NCI-H1105 treated with DMSO at 0.1 percent for 48 hours (cell line): ENCODE measurements around the gene DCHS1.
A peak's percentile ranks its signal among the peaks of the same experiment; 100 is the strongest.

Experiments used
- DNase-seq: peaks from one replicate; lab custom pipeline; 2025; lab: John Stamatoyannopoulos, UW

Gene DCHS1

DNA sequence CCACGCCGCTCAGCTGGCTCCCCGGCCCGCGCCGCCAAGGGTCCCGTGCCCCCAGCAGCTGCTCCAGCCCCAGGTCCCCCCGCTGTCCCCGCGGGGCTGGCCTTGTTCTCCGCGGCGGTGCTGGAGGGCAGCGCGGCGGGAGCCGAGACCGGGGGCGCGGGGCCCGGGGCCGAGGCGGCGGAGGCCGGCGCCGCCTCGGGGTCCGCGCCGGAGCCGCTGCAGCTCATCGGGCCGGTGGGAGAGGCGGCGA lies 43.7 kb downstream of the DCHS1 start:
- no peak for DNase-seq

DNA sequence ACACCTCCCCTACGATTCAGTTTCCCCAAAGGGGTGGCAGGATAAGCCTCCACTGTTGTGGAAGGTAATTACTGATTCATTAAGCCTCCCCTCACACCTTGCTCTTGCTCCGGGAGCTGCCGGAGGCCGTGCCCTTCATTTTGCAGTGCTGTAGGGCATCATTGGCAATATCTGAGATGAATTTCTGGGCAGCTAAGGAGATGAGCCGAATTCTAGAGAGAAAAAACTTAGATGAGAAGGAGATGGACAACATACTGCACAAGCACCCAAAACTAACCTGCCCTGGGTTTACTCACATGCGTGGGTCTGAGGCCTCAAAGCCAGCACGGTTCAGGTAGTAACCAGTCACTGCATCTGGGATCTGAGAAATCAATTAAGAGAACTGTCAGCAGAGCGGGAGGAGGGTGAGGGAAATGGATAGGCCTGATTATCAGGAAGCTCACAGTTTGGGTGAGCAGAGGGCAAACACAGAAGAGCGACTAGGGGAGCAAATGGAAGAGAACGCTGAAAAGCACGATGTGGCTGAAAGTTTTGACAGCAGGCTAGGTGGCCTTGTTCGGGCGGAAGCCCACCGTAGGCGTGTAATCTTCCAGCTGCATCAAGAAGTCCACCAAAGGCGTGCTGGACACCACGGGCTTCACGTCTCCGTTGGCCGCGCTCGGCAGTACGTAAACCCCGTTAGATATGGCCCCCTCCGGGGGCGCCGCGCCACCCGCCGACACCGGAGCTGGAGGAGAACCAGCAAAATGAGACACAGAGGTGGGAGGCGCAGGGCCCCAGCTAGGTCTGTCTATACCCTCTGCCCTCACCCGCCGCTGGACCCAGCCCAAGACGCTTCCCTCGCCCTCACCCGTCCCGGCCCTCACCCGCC lies 44.3 kb downstream of the DCHS1 start:
- no peak for DNase-seq

DNA sequence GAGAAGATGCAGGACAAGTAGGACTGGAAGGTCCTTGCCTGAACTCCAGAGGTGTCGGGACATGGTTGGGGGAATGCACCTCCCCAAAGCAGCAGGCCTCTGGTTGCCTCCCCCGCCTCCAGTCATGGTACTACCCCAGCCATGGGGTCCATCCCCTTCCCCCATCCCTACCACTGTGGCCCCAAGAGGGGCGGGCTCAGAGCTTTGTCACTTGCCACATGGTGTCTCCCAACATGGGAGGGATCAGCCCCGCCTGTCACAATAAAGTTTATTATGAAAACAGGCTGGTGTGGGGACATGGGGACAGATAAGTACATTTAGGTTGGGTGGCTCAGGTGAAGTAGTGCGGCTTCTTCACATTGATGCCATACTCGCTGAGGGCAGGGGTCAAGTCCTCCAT lies 45.0 kb downstream of the DCHS1 start:
- DNase-seq = no peak

DNA sequence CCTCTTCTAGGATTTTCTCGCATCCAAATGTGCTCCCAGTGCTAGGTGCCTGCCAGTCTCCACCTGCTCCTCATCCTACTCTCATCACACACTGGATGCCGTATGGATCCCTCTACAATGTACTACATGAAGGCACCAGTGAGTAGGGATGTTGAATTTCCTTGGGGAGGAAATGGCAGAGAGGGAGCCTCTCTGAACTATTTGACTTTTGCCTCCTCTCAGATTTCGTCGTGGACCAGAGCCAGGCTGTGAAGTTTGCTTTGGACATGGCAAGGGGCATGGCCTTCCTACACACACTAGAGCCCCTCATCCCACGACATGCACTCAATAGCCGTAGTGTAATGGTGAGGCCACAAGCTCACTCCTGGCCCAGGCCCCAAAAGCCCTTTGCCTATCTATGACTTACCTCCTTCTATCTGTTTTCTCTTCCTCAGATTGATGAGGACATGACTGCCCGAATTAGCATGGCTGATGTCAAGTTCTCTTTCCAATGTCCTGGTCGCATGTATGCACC lies 46.0 kb downstream of the DCHS1 start:
- no peak for DNase-seq

DNA sequence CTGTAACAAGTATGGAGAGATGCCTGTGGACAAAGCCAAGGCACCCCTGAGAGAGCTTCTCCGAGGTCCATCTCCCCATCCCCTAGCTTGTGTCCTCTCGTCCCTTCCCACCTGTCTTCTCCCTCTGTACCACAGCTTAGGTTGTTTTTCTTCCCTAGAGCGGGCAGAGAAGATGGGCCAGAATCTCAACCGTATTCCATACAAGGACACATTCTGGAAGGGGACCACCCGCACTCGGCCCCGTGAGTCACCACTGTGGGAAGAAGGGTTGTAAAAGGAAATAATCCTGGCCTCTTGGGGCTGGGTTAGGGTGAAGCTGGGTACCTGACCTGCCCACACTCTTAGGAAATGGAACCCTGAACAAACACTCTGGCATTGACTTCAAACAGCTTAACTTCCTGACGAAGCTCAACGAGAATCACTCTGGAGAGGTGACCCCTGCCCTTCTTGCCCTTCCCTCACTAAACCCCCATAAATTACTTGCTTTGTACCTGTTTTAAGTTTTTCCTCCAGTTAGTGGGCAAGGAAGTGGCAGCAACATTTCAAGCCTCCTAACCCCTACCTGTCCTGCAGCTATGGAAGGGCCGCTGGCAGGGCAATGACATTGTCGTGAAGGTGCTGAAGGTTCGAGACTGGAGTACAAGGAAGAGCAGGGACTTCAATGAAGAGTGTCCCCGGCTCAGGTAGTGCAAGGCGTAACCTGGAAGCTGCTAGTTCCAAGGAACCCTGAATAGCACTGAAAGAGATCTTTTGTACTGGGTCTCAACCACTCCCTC lies 46.7 kb downstream of the DCHS1 start:
- DNase-seq = no peak

DNA sequence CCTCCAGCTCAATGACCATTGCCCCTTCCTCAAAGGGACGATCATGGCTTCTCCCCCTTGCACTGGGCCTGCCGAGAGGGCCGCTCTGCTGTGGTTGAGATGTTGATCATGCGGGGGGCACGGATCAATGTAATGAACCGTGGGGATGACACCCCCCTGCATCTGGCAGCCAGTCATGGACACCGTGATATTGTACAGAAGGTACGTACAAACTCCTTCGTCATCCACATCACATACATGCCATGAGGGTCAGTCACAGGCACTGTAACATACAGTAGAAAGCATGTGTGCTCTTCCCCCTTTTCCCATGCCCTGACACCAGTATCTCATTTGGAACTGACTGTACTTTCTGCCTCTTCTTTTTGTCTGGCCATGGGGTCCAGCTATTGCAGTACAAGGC lies 47.6 kb downstream of the DCHS1 start:
- no peak for DNase-seq

DNA sequence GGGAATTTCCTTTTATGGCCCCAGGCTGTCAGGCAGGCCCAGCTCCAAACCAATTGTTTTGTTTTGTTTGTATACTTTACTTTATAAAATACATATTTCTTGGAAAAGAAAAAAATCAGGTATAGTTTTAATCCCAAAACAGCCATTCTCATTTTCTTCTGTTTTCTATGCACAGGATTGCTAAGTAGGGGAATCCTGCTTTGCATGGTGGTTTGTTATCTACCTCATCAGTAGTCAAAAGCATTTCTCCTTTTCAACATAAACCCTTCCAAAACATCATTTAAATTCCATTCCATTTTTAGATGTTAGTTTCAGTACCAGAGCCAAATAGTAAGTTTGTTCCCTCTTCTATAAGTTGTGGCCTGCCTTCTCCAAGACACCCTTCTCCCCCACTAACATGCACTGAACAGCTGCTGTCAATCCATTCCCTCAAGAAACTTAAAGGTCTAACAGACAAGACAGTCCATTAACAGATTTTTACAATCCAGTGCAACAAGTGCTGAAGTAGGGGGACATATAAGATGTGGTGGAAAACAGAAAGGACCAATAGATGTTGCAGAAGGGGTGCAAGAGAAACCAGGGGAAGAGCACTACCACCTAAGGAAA lies 48.3 kb downstream of the DCHS1 start:
- no peak for DNase-seq

DNA sequence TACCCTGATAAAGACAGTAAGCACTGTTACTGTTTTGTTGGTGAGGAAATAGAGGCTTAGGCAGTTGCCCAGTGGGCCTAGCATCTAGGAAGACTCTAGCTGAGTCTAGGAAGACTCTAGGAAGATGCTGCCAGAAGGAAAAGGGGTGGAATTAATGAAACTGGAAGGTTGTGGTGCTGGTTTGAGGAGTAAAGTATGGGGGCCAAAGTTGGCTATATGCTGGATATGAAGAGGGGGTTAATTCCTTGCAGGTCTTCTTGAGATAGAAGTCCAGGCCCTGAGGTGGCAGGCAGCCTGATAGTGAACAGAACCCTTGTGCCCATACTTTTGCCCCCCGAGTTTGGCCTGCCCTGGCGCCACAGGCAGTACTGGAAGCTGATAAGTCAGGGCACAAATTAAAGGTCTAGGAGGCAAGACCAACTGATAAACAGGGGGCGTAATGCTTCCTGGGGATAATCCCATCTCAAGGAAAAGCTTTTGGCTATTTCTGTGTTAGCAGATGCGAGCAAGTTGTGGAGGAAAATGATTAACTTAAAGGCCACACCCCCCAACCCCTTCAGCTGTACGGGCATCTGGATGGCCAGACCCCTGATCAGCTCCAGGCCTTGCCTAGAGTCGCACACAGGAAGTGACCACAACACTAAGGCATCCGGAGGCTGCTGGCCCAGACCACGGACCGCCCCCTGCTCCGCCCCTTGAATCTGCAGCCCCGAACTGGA lies 49.0 kb downstream of the DCHS1 start:
- peak; percentile 31 for DNase-seq

DNA sequence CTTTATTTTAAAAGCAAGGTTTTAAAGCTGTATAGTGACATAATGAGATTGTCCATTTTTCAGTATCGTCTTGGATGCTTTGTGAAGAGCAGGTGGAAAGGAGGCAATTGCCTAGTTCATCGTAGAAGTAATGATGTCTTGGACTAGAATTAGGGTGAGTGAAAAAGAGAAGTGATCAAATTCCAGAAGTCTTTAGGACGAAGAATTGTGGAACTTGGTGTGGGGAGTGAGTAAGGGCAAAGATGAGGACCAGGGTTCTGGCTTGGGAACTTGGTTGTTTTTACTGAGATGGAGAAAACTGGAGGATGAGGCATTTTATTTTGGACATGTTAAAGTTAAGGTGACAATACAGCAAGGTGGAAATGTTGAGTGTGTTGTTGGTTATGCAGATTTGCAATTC lies 50.8 kb downstream of the DCHS1 start:
- no peak for DNase-seq

DNA sequence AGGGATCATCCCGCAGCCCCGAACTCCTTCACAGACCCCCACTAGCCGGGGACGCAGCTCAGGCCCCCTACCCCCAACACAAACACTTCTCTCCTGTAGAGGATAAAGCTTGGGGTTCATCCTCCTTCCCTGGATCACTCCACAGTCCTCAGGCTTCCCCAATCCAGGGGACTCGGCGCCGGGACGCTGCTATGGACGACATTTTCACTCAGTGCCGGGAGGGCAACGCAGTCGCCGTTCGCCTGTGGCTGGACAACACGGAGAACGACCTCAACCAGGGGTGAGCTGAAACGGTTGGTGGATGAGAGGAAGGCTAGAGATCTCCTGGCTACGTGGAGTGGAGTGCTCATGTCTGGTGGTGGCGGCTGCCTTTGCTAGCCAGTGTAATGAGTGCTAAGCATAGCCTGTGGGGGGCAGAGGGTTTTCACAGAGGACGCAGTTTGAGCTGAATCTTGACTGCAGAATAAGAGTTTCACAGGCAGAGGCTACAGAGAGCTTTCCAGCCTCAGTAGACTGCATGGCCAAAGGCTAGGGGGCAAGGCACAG lies 51.5 kb downstream of the DCHS1 start:
- DNase-seq = peak; percentile 31

DNA sequence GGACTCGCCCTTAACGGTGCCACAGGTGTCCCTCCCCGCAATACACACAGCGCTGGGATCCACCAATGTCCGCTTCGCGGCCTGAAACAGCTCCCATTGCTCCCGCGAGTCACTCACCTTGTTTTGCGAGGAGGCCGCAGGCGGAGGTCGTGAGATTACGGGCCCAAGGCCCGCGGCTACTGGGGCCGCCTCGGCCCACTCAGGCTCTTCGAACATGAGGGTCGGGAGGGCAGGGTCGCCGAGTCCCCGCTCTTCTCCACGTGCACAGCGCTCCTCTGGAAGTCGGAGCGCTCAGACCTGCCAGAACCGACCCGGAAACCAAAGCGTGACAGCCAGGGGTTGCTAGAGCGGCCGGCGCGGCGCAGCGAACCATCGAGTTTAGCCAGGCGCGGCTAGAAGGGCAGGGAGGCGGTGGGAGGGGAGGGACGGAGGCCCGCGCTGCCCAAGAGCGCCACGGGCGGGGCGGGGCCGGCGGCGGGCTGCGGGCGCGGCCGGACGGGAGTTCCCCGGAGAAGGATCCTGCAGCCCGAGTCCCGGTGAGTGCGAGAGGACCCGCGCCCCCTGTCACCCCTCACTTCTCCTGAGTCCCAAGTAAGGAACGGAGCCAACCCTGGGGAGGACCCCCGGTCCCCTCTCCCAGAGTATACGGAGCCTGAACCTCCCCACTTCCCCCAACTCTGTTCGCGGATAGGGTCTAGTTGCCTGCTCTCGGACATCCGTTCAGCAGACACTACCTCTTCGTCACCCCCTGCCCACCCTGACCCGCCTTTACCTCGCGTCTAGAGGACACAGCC lies 52.1 kb downstream of the DCHS1 start, which contains the start of the genes ILK and RRP8:
Gene ILK (plus strand): TSS at position 488 of the 794 bp plus-strand sequence. CDS start 498 bp downstream, outside the sequence.
Gene RRP8 (minus strand): TSS at position 330 of the 794 bp plus-strand sequence. CDS start 114 bp downstream, at position 216.
- peak; percentile 88 for DNase-seq

DNA sequence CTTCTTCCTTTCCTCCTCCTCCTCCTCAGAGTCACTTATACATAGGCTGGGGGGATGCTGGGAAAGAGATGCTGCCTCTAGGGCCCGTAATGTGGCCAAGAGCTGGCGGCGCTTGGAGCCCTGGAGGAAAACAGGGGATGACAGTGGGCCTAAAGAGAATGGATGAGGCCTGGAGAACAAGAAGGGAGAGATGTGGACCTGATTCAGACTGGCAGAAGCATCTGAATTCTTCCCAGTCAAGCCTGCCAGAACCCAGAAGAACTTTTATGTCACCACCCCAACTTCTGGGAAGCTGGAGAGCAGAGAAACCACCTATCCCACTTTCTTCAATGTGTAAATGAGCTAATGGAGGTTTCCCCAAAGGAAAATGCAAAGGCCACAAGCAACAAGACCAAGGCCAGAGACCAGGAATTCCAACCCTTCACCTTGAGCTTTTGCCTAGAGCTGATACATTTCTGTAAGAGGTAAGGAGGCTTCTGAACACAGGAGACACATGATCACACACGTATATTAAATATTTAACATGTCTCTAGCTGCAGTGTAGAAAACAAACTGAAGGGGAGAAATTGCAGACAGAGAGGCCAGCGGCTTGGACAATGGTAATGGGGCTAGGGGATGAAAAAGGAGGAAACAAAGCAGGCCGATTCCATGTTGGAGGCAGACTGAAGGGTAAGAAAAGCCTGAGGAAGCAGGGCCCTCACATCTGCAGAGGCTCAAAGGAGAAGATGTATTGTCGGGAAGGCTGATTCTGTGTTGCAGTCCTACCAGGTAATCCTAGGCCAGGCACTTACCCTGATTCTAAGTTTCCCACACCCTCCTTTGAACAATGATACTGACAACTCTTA lies 53.3 kb downstream of the DCHS1 start:
- no peak for DNase-seq

DNA sequence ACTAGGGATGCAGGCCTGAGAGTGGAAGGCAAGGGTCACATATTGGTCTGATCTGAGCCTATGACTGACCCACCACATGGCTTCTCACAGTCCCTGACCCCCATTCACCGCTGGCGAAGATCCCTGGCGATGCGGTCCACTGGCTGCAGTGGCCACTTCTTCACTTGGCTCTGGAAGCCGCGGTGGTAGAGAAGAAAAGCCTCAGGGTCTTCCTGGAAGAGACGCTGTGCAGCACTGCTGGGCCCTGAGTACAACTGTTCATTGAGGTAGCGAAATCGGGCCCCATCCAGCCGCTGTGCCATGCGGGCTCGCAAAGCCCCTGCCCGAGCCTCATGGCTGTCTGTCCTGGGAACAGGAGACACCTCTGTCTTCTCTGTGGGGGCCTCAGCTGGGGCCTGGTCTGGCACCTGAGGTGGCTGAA lies 54.6 kb downstream of the DCHS1 start:
- no peak for DNase-seq

DNA sequence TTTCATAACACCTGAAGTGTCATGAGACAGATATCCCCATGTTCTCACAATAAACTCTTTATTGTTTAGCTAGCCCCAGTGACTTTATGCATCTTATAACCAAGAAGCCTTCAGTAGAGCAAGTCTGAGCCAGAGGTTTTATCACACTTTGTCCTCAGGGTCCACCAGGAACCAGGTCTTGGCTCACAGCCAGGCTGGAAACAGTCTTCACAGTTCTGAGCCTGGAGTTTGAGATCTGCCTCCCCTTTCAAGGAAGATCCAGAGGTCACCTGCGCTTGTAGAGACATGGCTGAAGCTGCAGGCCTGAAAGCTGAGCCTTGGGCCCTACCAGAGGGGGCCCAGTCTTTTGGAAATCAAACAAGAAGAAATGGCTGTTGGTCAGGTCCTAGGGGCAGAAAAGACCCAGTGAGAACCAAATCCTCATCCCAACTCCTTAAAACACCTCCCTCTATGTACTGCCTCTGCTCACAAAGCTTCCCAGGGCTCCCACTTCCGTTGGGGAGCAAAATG lies 55.7 kb downstream of the DCHS1 start:
- no peak for DNase-seq

DNA sequence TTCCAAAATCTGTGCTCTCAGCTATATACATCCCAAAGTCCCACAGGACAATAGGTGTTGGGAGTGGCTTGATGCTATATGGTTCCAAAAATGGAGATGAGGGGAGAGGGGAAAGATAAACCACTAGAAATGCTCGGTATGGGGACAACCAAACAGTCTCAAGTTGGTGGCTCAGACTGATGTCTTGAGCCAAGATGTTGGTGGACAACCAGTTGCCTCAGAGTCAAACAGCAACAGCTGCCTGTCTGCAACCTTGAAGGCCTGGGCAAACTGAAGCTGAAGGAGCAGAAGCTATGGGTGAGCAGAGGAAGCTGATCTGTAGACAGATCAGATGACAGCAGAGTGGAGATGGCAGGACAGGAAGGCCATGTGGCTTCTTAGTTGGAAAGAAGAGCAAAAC lies 56.2 kb downstream of the DCHS1 start:
- DNase-seq = no peak

DNA sequence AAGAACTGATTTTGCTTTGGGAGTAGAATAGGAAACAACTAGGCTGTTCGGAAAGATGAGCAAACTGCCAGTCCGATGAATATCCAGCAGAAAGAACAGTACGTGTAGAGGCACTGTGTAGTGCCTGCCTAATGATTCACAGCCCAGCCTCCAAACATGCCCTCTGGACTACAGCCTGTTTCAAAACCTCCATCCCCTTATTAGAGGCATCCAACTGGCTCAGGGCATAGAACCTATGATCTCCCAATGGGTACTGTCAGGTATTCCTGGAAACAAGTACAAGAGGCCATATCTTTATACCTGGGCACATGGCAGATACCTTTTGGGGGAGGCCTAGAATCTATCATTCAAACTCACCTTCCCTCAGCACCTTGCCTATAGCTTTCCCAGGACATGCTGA lies 57.1 kb downstream of the DCHS1 start:
- no peak for DNase-seq

DNA sequence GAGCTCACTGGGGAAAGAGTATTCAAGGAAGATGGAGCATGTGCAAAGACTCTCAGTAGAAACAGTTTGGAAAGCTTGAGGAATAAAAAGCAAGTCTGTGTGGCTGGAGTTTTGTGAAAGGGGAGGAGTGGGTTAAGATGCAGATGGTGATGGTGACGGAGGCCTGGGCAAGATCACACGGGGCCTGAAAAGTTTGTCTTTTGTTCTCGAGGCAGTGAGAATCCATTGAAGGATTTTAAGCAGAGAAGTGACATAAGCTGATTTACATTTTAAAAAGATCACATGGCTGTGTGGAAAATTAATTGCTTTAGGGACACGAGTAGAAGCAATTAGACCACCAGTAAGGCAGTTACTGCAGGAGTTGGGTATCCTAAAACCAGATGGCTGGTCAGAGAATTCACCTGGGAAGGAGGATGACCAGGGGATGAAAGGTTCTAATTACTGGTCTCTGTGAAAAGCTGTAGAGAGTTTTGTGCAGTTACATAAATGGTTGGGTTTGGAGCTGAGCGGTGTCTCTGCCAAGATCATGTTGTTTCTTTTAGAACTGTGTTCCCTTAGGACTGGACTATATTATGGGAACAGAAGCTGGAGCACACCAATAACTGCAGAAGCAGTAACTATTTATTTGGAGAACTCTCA lies 59.3 kb downstream of the DCHS1 start:
- no peak for DNase-seq

DNA sequence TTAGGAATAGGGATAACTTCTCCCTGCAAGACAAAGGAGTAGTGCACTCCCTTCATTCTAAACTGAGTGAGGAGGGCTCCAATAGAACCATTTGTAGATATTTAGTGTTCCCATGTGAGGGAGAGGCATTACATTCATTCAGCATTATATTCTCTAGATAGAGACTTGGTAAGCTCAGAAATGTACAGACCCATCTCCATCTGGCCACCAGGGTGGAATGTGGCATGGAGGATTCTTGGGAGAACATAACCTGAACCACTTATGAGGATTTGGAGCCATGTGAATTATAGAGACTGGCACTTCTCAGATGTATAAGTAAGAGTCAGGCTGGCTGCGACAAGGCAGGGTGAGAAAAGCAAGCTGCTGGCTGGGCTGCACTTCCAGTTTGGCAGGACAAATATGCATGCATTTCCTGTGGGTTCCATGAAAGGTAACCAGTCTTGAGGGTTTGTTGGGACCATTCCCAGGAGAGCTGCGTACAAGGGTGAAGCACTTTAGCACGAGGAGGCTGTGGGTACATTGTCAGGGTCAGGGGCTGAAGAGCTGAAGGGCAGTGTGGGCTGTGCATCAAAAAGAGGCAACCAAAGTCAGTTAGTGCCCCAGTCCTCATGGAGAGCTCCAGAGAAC lies 61.4 kb downstream of the DCHS1 start:
- no peak for DNase-seq

DNA sequence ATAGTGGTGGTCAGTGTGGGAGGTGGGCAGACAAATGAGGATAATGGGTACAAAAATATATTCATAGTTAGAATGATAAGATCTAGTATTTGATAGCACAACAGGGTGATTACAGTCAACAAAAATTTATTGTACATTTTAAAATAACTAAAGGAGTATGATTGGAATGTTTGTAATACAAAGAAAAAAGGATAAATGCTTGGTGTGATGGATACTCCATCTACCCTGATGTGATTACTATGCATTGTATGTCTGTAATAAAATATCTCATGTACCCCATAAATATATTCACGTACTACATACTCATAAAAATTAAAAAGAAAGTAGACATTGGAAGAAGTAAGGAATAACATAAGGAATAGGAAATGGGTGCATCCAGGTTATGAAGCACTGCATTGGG lies 67.6 kb downstream of the DCHS1 start:
- no peak for DNase-seq
